ENCODE data around the gene EFCAB9. TPM values are rescaled to one million over a fixed set of nuclear protein-coding genes. Genes with fewer than 3 reads are reported as not detected.
"Not testable (repeated sequence)": the region's sequence is repeated elsewhere in the genome, so short reads cannot be mapped to it uniquely, and the experiment has no call there.

EFCAB9 gene
- total and polyA plus RNA-seq, 12 donors, result not detected

DNA sequence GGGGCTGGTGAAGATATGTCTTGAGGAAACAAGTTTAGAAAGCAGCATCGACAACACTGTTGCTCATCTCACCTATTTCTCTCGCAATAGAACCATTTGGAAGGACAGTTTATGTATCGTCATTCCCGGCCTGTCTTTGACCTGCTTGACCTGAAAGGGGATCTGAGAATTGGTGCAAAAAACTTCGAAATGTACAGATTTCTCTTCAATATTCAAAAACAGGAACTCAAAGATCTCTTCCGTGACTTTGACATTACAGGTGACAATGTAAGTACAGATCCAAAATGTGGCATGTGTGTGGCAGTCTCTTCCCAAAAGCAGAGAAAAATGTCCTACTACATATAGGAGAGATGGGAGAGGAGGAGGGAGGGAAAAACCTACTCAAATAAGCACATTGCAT, 6.5 kb downstream of the EFCAB9 start:
- WGBS, 4 donors, result 70 to 84% (median 80%) methylated on average over 6 of the region's 6 CpGs
- TF ChIP-seq POLR2A (IDR thresholded peaks at IDR 0.05), result no peak
- TF ChIP-seq, protein P1, sequence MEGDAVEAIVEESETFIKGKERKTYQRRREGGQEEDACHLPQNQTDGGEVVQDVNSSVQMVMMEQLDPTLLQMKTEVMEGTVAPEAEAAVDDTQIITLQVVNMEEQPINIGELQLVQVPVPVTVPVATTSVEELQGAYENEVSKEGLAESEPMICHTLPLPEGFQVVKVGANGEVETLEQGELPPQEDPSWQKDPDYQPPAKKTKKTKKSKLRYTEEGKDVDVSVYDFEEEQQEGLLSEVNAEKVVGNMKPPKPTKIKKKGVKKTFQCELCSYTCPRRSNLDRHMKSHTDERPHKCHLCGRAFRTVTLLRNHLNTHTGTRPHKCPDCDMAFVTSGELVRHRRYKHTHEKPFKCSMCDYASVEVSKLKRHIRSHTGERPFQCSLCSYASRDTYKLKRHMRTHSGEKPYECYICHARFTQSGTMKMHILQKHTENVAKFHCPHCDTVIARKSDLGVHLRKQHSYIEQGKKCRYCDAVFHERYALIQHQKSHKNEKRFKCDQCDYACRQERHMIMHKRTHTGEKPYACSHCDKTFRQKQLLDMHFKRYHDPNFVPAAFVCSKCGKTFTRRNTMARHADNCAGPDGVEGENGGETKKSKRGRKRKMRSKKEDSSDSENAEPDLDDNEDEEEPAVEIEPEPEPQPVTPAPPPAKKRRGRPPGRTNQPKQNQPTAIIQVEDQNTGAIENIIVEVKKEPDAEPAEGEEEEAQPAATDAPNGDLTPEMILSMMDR (IDR thresholded peaks at IDR 0.05), result no peak
- Histone ChIP-seq H3K27ac (no peak overlapping the region), H3K27me3 (no peaks in the 10 kb centered on the region), H3K4me1 (replicated peaks in 1 of 2) (no peaks in the 10 kb centered on the region), H3K4me3 (no peak overlapping the region), H3K9me3 (replicated peaks in 1 of 3) (no peaks in the 10 kb centered on the region), H3K36me3 (replicated peaks in 1 of 2) (no peaks in the 10 kb centered on the region)
- DNase-seq, result no peak
- intact Hi-C loops (cut with DNase I), result no loop called here

DNA sequence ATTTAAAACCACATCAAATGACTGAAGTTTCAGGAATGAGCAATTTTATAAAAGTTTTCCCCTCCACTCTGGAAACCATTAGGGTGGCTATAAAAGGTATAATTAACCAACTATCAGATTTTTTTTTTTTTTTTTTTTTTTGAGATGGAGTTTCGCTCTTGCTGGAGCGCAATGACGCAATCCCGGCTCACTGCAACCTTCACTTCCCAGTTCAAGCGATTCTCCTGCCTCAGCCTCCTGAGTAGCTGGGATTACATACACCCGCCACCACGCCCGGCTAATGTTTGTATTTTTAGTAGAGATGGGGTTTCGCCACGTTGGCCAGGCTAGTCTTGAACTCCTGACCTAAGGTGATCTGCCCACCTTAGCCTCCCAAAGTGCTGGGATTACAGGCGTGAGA, 12.0 kb downstream of the EFCAB9 start:
- H3K4me1 ChIP-seq (replicated peaks in 1 of 2); H3K9me3 ChIP-seq (replicated peaks in 1 of 3); H3K27ac ChIP-seq; intact Hi-C loops (cut with DNase I); H3K4me3 ChIP-seq; H3K36me3 ChIP-seq (replicated peaks in 1 of 2); H3K27me3 ChIP-seq: not testable (repeated sequence)
- peak in 1 of 7 donors; percentile 12 for DNase-seq
- WGBS, 4 donors, result 79 to 92% (median 85%) methylated on average over 11 of the region's 11 CpGs

DNA sequence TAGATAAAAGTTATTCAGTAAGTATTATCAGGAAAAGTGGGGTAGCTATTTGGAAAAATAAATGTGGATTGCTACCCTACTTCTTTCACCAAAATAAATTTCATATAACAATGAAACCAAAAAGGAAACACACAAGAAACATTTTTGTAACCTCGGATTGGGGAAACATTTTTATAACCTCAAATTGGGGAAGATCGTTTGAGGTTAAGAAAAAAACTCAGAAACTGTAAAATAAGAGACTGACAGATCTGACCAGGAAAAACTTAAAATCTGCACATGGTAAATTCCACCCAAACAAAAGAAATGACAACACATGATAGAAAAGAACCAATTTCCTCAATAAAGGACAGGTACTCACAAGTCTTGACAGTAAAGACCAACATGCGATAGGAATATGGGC, 13.5 kb downstream of the EFCAB9 start:
- H3K4me1 ChIP-seq (replicated peaks in 1 of 2), result no peaks in the 10 kb centered on the region
- no peak overlapping the region for H3K4me3 ChIP-seq
- WGBS, 4 donors, result 49 to 79% (median 59%) methylated on average over 3 of the region's 3 CpGs
- no peaks in the 10 kb centered on the region for H3K27me3 ChIP-seq
- H3K36me3 ChIP-seq (replicated peaks in 1 of 2), result peaks cover 0 to 8% of the 10 kb centered on the region in 2 donors
- intact Hi-C loops (cut with DNase I), result no loop called here
- H3K27ac ChIP-seq, result no peak overlapping the region
- TF ChIP-seq, protein P1 (IDR thresholded peaks at IDR 0.05), result no peak
- TF ChIP-seq POLR2A (IDR thresholded peaks at IDR 0.05), result no peak
- no peaks in the 10 kb centered on the region for H3K9me3 ChIP-seq (replicated peaks in 1 of 3)
- DNase-seq, result no peak

DNA sequence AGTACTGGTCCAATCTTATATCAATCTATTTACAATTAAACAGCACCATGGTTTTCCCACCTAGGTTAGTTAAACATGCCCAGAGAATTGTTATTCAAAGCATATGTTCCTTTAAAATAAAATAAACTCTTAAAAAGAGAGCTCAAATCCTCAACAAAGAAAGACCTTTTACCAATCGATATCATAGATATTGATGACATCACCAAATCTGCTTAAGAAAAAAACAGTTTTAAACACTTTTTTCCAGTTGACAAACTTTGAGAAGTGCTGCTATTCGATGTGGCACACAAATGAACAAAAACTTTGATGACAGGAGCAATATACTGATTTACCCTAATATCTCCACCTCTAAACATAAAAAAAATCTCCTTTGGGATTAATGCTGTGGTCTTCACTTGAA, 15.7 kb downstream of the EFCAB9 start:
- Histone ChIP-seq H3K27me3 (no peaks in the 10 kb centered on the region), H3K27ac (no peak overlapping the region), H3K4me3 (no peak overlapping the region), H3K4me1 (replicated peaks in 1 of 2) (no peaks in the 10 kb centered on the region), H3K9me3 (replicated peaks in 1 of 3) (no peaks in the 10 kb centered on the region), H3K36me3 (replicated peaks in 1 of 2) (peaks cover 0 to 8% of the 10 kb centered on the region in 2 donors)
- WGBS, 4 donors, result 89 to 98% (median 95%) methylated on average over 2 of the region's 2 CpGs
- no peak for TF ChIP-seq POLR2A (IDR thresholded peaks at IDR 0.05)
- intact Hi-C loops (cut with DNase I), result no loop called here
- DNase-seq, result no peak

DNA sequence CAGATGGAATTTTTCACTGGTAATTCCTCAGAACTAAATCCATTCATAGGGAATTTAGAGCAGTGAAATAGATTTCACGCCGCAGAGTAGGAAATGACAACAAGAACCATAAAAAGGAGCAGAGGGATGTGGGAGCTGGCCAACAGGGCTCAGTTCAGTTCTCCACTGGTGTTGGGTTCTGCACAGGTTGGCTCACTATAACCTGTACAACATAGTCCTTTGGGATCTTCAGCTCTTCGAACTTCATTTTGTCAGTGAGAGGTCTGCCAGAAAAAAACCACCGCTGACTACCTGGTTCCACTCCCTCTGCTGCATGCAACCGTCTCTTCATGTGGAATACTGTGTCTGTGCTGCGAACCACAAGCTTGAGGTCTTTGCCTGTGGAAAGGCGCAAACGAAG, 17.7 kb downstream of the EFCAB9 start:
- Histone ChIP-seq H3K4me3 (no peak overlapping the region), H3K27me3 (no peaks in the 10 kb centered on the region), H3K36me3 (replicated peaks in 1 of 2) (peaks cover 0 to 8% of the 10 kb centered on the region in 2 donors), H3K4me1 (replicated peaks in 1 of 2) (no peaks in the 10 kb centered on the region), H3K27ac (no peak overlapping the region), H3K9me3 (replicated peaks in 1 of 3) (no peaks in the 10 kb centered on the region)
- DNase-seq, result no peak
- 94 to 98% (median 96%) methylated on average over 8 of the region's 8 CpGs for WGBS, 4 donors
- intact Hi-C loops (cut with DNase I), result no loop called here
- TF ChIP-seq, protein P1 (IDR thresholded peaks at IDR 0.05), result no peak
- TF ChIP-seq POLR2A (IDR thresholded peaks at IDR 0.05), result no peak

All from adrenal gland (tissue), 12 donors.